Cardiac muscle cell (in vitro differentiated cells and primary cell): ENCODE results near the gene CHIT1. TPM values are rescaled to one million over a fixed set of nuclear protein-coding genes. Genes with fewer than 3 reads are reported as not detected.
"Not testable (repeated sequence)": the region's sequence is repeated elsewhere in the genome, so short reads cannot be mapped to it uniquely, and the experiment has no call there.

Source experiments
- DNase-seq, 2 donors: peaks; one replicate each; pipeline versions ENCODE4 v3.0.0 to v3.0.0-alpha.2; 2010 to 2017; ENCODE audit warnings: low read depth in 1 of 2, low spot score in 1 of 2
- H3K27ac ChIP-seq: fragments of 200-600 bp; sonication (generic); 2 replicates; pipeline ENCODE4 v1.5.1; 2016
- H3K27me3 ChIP-seq: fragments of 200-600 bp; sonication (generic); 2 replicates; pipeline ENCODE4 v1.6.0; 2016; ENCODE audit warnings: control low read depth
- H3K36me3 ChIP-seq: fragments of 200-600 bp; sonication (generic); 2 replicates; pipeline ENCODE4 v1.5.1; 2016; ENCODE audit warnings: control low read depth
- H3K4me1 ChIP-seq: fragments of 200-600 bp; sonication (generic); 2 replicates; pipeline ENCODE4 v1.8.1; 2017; ENCODE audit warnings: low read depth, mild to moderate bottlenecking, mixed run types
- H3K4me3 ChIP-seq: fragments of 200-600 bp; sonication (generic); 2 replicates; pipeline ENCODE4 v1.5.1; 2016; ENCODE audit warnings: mild to moderate bottlenecking
- H3K9me3 ChIP-seq: fragments of 200-600 bp; sonication (generic); 2 replicates; pipeline ENCODE4 v1.5.1; 2017; ENCODE audit warnings: low read depth, mild to moderate bottlenecking, control low read depth
- polyA plus RNA-seq: library from polyadenylated mRNA; unstranded; fragments of >200 nt; fragmentation: Nextera tagmentation; extraction: Ambion mirVana; gene quantifications from 2 replicates; pipeline ENCODE4 v1.2.1, GENCODE V29; 2016
- total RNA-seq: library from RNA; depleted of rRNA; stranded (reverse); fragments of >200 nt; gene quantifications from 2 replicates; pipeline ENCODE4 v1.2.3, GENCODE V29; 2016
- TF ChIP-seq, protein P1 (sequence below): IDR thresholded peaks from 2 replicates; pipeline ENCODE4 v1.5.1; 2012; ENCODE audit warnings: low read depth, mild to moderate bottlenecking, low read length

The CHIT1 gene
- total and polyA plus RNA-seq, 2 experiments from 2014 or later, result 0.03 TPM; not detected in 1

DNA sequence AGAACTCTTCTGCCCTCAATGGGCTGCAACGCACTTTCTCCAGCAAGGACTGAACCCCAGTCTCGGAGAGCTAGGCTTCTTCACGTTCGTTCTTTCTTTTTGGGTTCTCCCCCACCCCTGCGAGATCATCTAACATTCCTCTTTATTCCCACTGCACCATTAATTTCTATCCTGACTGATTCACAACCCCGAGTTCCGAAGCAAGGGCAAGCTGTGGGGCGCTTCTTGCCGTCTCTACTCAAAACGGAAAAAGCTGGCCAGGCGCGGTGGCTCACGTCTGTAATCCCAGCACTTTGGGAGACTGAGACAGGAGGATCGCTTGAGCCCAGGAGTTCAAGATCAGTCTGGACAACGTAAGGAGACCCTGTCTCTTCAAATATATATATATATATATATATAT is 38.4 kb upstream of the CHIT1 start:
- H3K9me3 ChIP-seq, result no peaks in the 10 kb centered on the region
- no peaks in the 10 kb centered on the region for H3K27me3 ChIP-seq
- no peak overlapping the region for H3K4me3 ChIP-seq
- no peaks in the 10 kb centered on the region for H3K36me3 ChIP-seq
- H3K4me1 ChIP-seq, result no peaks in the 10 kb centered on the region
- no peak overlapping the region for H3K27ac ChIP-seq
- no peak for DNase-seq
- TF ChIP-seq, protein P1, sequence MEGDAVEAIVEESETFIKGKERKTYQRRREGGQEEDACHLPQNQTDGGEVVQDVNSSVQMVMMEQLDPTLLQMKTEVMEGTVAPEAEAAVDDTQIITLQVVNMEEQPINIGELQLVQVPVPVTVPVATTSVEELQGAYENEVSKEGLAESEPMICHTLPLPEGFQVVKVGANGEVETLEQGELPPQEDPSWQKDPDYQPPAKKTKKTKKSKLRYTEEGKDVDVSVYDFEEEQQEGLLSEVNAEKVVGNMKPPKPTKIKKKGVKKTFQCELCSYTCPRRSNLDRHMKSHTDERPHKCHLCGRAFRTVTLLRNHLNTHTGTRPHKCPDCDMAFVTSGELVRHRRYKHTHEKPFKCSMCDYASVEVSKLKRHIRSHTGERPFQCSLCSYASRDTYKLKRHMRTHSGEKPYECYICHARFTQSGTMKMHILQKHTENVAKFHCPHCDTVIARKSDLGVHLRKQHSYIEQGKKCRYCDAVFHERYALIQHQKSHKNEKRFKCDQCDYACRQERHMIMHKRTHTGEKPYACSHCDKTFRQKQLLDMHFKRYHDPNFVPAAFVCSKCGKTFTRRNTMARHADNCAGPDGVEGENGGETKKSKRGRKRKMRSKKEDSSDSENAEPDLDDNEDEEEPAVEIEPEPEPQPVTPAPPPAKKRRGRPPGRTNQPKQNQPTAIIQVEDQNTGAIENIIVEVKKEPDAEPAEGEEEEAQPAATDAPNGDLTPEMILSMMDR, result no peak

- Histone ChIP-seq H3K27me3 (no peaks in the 10 kb centered on the region), H3K36me3 (no peaks in the 10 kb centered on the region), H3K4me1 (no peaks in the 10 kb centered on the region), H3K27ac (no peak overlapping the region), H3K9me3 (no peaks in the 10 kb centered on the region), H3K4me3 (peak overlapping the region; percentile 35)
- DNase-seq, result peak; percentile 91 to 92
- TF ChIP-seq, protein P1, result peak; percentile 94
These were observed 37.9 kb upstream of the CHIT1 start for GRCh38 chr1:203267347-203267846.

- not testable (repeated sequence) for H3K27ac ChIP-seq, H3K4me1 ChIP-seq, H3K36me3 ChIP-seq, H3K9me3 ChIP-seq, DNase-seq, H3K4me3 ChIP-seq
- H3K27me3 ChIP-seq, result peaks cover 10% of the 10 kb centered on the region
These were observed 36.7 kb upstream of the CHIT1 start for GRCh38 chr1:203266140-203266539.

DNA sequence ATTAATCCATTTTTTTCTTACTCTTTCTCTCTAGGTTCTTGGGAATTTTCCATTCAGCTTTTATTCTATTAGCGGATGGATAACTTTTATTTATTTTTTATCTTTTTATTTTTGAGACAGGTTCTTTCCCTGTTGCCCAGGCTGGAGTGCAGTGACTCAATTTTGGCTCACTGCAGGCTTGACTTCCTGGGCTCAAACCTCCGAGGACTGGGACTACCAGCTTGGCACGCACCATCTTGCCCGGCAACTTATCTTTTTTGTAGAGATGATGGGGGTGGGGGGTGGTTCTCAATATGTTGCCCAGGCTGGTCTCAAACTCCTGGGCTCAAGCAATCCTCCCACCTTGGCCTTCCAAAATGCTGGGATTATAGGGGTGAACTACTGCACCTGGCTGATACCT is 36.1 kb upstream of the CHIT1 start:
- TF ChIP-seq, protein P1, result no peak
- no peak for DNase-seq
- peaks cover 14% of the 10 kb centered on the region for H3K27me3 ChIP-seq
- H3K4me3 ChIP-seq, result no peak overlapping the region
- H3K27ac ChIP-seq, result no peak overlapping the region
- no peaks in the 10 kb centered on the region for H3K4me1 ChIP-seq
- H3K36me3 ChIP-seq, result no peaks in the 10 kb centered on the region
- no peaks in the 10 kb centered on the region for H3K9me3 ChIP-seq

GRCh38 chr1:203264052-203264501 is 34.6 kb upstream of the CHIT1 start:
- Histone ChIP-seq H3K4me3 (no peak overlapping the region), H3K4me1 (no peaks in the 10 kb centered on the region), H3K9me3 (no peaks in the 10 kb centered on the region), H3K36me3 (no peaks in the 10 kb centered on the region), H3K27ac (no peak overlapping the region), H3K27me3 (peaks cover 20% of the 10 kb centered on the region)
- TF ChIP-seq, protein P1, result no peak
- DNase-seq, result no peak

DNA sequence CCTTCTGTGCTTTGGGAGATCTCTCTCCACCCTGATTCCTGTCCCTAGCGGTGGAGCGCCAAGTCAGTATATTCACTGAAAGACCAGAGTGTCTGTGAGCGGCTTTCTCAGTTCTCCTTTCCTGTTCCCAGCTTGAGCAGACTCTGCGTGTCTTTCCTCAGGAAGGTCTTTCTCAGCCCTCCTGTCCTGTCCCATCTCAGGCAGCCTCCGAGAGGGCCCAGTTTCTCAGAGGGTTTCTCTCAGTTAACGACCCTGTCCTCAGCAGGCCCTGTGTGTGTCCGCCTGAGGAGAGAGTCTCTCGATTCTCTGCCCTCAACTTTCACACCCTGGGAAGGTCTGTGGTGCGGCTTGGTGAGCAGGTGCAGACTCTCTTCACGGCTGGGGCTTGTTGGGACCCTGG is 34.0 kb upstream of the CHIT1 start:
- TF ChIP-seq, protein P1, result no peak
- H3K36me3 ChIP-seq, result no peaks in the 10 kb centered on the region
- H3K27ac ChIP-seq, result no peak overlapping the region

DNA sequence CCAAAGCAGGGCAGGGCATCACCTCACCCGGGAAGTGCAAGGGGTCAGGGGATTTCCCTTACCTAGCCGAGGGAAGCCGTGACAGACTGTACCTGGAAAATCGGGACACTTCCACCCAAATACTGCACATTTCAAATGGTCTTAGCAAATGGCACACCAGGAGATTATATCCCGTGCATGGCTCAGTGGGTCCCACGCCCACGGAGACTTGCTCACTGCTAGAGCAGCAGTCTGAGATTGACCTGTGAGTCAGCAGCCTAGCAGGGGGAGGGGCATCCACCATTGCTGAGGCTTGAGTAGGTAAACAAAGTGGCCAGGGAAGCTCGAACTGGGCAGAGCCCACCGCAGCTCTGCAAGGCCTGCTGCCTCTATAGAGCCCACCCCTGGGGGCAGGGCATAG is 27.2 kb upstream of the CHIT1 start:
- DNase-seq, H3K36me3 ChIP-seq, H3K4me1 ChIP-seq, H3K9me3 ChIP-seq, H3K27ac ChIP-seq, H3K4me3 ChIP-seq: not testable (repeated sequence)
- H3K27me3 ChIP-seq, result peaks cover 31% of the 10 kb centered on the region

More for the DNA sequence above, 34.0 kb upstream of the CHIT1 start:
- Histone ChIP-seq H3K4me3 (no peak overlapping the region), H3K9me3 (no peaks in the 10 kb centered on the region), H3K4me1 (no peaks in the 10 kb centered on the region), H3K27me3 (peaks cover 20% of the 10 kb centered on the region)
- no peak for DNase-seq

- not testable (repeated sequence) for DNase-seq, H3K9me3 ChIP-seq, H3K36me3 ChIP-seq, H3K4me1 ChIP-seq, H3K27ac ChIP-seq, H3K4me3 ChIP-seq
- peaks cover 29% of the 10 kb centered on the region for H3K27me3 ChIP-seq
These were observed 25.3 kb upstream of the CHIT1 start for GRCh38 chr1:203254782-203255181.
